GM19463 (cell line): ENCODE data around the gene PIGC.

ENCODE experiments used
- ATAC-seq: cut with Tn5 transposase; IDR thresholded peaks from one replicate; pipeline ENCODE4 v1.9.1; 2021; ENCODE audit warnings: mild to moderate bottlenecking, moderate library complexity; ENCODE audit not compliant: unreplicated experiment

The PIGC gene

GRCh38 chr1:172431721-172432192, 12.1 kb downstream of the PIGC start:
- ATAC-seq: no peak

GRCh38 chr1:172431204-172431603, 12.7 kb downstream of the PIGC start:
- ATAC-seq: no peak

- ATAC-seq: no peak
Measured at GRCh38 chr1:172430128-172430454, 13.8 kb downstream of the PIGC start.

- no peak for ATAC-seq
Measured at GRCh38 chr1:172429331-172430127, 14.3 kb downstream of the PIGC start.

GRCh38 chr1:172427191-172427590, 16.7 kb downstream of the PIGC start:
- no peak for ATAC-seq

GRCh38 chr1:172425339-172425738, 18.5 kb downstream of the PIGC start:
- ATAC-seq: no peak

- ATAC-seq: no peak
Measured at GRCh38 chr1:172423336-172423735, 20.5 kb downstream of the PIGC start.

- ATAC-seq: no peak
Measured at GRCh38 chr1:172421974-172422604, 21.8 kb downstream of the PIGC start.

- ATAC-seq: no peak
Measured at GRCh38 chr1:172420385-172420784, 23.5 kb downstream of the PIGC start, which contains the start of gene C1orf105. Gene C1orf105 (plus strand): TSS chr1:172420685. CDS start chr1:172420886, 201 bp downstream.

GRCh38 chr1:172417557-172417956, 26.3 kb downstream of the PIGC start:
- no peak for ATAC-seq

- no peak for ATAC-seq
Measured at GRCh38 chr1:172416496-172417035, 27.3 kb downstream of the PIGC start.

GRCh38 chr1:172414331-172414730, 29.5 kb downstream of the PIGC start:
- no peak for ATAC-seq

GRCh38 chr1:172411791-172412338, 32.0 kb downstream of the PIGC start:
- no peak for ATAC-seq

GRCh38 chr1:172410027-172410426, 33.8 kb downstream of the PIGC start:
- no peak for ATAC-seq

- ATAC-seq: no peak
Measured at GRCh38 chr1:172408958-172409357, 34.9 kb downstream of the PIGC start.

- no peak for ATAC-seq
Measured at GRCh38 chr1:172406968-172407367, 36.9 kb downstream of the PIGC start.

GRCh38 chr1:172405912-172406311, 38.0 kb downstream of the PIGC start:
- ATAC-seq: no peak

- no peak for ATAC-seq
Measured at GRCh38 chr1:172404121-172404520, 39.7 kb downstream of the PIGC start.

GRCh38 chr1:172402878-172403569, 40.8 kb downstream of the PIGC start:
- ATAC-seq: no peak

- ATAC-seq: no peak
Measured at GRCh38 chr1:172401892-172402291, 42.0 kb downstream of the PIGC start.

- no peak for ATAC-seq
Measured at GRCh38 chr1:172401477-172401876, 42.4 kb downstream of the PIGC start.
